Endothelial cell of umbilical vein (primary cell): Measurements from ENCODE around the gene RIMBP2. TPM values are rescaled to one million over a fixed set of nuclear protein-coding genes. Genes with fewer than 3 reads are reported as not detected.

Experiments
- BruUV-seq: library from RNA; stranded (reverse); fragments of 400-500 nt; replicated peaks from 2 replicates; lab custom pipeline; 2021; lab: Mats Ljungman, UMichigan
- CTCF ChIA-PET: fragments of 300-600, 350-600 bp; sonication (Branson Sonifier 250); formaldehyde crosslinking; loops from one replicate; lab custom pipeline; 2021; ENCODE audit warnings: antibody characterized with exemption, inconsistent platforms; lab: Charles Lee
- POLR2A ChIA-PET: fragments of 300-600, 350-600 bp; sonication (Branson Sonifier 250); formaldehyde crosslinking; loops from one replicate; lab custom pipeline; 2021; ENCODE audit warnings: antibody characterized with exemption, inconsistent platforms; lab: Charles Lee
- DNase-seq: peaks from one replicate; pipeline ENCODE4 v3.0.0-alpha.2; 2011; ENCODE audit warnings: low read depth, low spot score
- FAIRE-seq: peaks from 2 replicates; lab custom pipeline; 2011; peaks lifted over from hg19 to GRCh38; lab: Jason Lieb, UNC
- H2AFZ ChIP-seq: 2 replicates; pipeline ENCODE4 v1.6.0; 2012; ENCODE audit warnings: low read depth, low read length, control low read depth, inconsistent platforms
- H3K27ac ChIP-seq: 2 replicates; pipeline ENCODE4 v1.5.1; 2011; ENCODE audit warnings: low read depth, mild to moderate bottlenecking, control low read depth, low read length, moderate library complexity; ENCODE audit not compliant: insufficient read depth
- H3K27me3 ChIP-seq, 2 experiments: 2 replicates each; pipeline versions ENCODE4 v1.6.0 to v1.6.1; 2011; ENCODE audit warnings: low read length in 2 of 2, mixed read lengths in 1 of 2; ENCODE audit not compliant: control insufficient read depth in 2 of 2, insufficient read depth in 2 of 2
- H3K36me3 ChIP-seq, 2 experiments: 2 replicates in 1 of 2; 3 replicates in 1 of 2; pipeline ENCODE4 v1.5.1; 2011; ENCODE audit warnings: low read length in 2 of 2, mild to moderate bottlenecking in 1 of 2, moderate library complexity in 1 of 2; ENCODE audit not compliant: control insufficient read depth in 2 of 2, insufficient read depth in 2 of 2; ENCODE audit errors: extremely low read depth in 1 of 2
- H3K4me1 ChIP-seq: 3 replicates; pipeline ENCODE4 v1.5.1; 2011; ENCODE audit warnings: mild to moderate bottlenecking, low read length; ENCODE audit not compliant: control insufficient read depth, insufficient read depth; ENCODE audit errors: extremely low read depth
- H3K4me2 ChIP-seq: 2 replicates; pipeline ENCODE4 v1.6.1; 2011; ENCODE audit warnings: low read length, control low read depth, mixed read lengths; ENCODE audit not compliant: insufficient read depth
- H3K4me3 ChIP-seq, 3 experiments: fragments of 200-600 bp in 1 of 3; sonication (generic), shearing (Covaris generic) in 1 of 3; replicated peaks in 1 of 3; 2 replicates each; pipeline ENCODE4 v1.5.1; 2011 to 2016; ENCODE audit warnings: control low read depth in 3 of 3, low read length in 3 of 3, mild to moderate bottlenecking in 2 of 3, inconsistent platforms in 1 of 3, low read depth in 1 of 3, moderate library complexity in 1 of 3; ENCODE audit not compliant: insufficient read depth in 1 of 3
- H3K79me2 ChIP-seq: 2 replicates; pipeline ENCODE4 v1.6.0; 2012; ENCODE audit warnings: low read length, inconsistent platforms; ENCODE audit not compliant: control insufficient read depth, insufficient read depth
- H3K9ac ChIP-seq: replicated peaks from 2 replicates; pipeline ENCODE3; 2011; ENCODE audit warnings: low read length, control low read depth; ENCODE audit not compliant: insufficient read depth; ENCODE audit errors: extremely low read depth
- H3K9me1 ChIP-seq: replicated peaks from 3 replicates; pipeline ENCODE4 v1.6.0; 2011; ENCODE audit warnings: mild to moderate bottlenecking, low read length; ENCODE audit not compliant: control insufficient read depth, insufficient read depth; ENCODE audit errors: extremely low read depth
- H3K9me3 ChIP-seq: replicated peaks from 2 replicates; pipeline ENCODE4 v1.5.1; 2012; ENCODE audit warnings: low read length, inconsistent platforms; ENCODE audit not compliant: control insufficient read depth, insufficient read depth
- H4K20me1 ChIP-seq: replicated peaks from 2 replicates; pipeline ENCODE3; 2011; ENCODE audit warnings: mild to moderate bottlenecking, low read length; ENCODE audit not compliant: control insufficient read depth, insufficient read depth; ENCODE audit errors: extremely low read depth
- EZH2 ChIP-seq: IDR thresholded peaks from 2 replicates; pipeline ENCODE4 v1.6.1; 2012; ENCODE audit warnings: borderline replicate concordance, low read depth, mild to moderate bottlenecking, moderate library complexity, low read length, inconsistent platforms; ENCODE audit not compliant: severe bottlenecking
- FOS ChIP-seq: IDR thresholded peaks from 2 replicates; pipeline ENCODE4 v1.6.1; 2011; ENCODE audit warnings: mild to moderate bottlenecking, low read length, moderate library complexity, borderline replicate concordance; ENCODE audit not compliant: insufficient read depth
- JUN ChIP-seq: IDR thresholded peaks from 2 replicates; pipeline ENCODE4 v1.6.1; 2011; ENCODE audit warnings: borderline replicate concordance, low read depth; ENCODE audit not compliant: insufficient read length, insufficient read depth
- MYC ChIP-seq: IDR thresholded peaks from one replicate; pipeline ENCODE4 v1.6.1; 2011; ENCODE audit warnings: mild to moderate bottlenecking, low read depth, low read length
- POLR2AphosphoS5 ChIP-seq: IDR thresholded peaks from 2 replicates; pipeline ENCODE4 v1.6.1; 2012; ENCODE audit warnings: low read depth, mild to moderate bottlenecking, control low read depth, low read length, moderate library complexity; ENCODE audit not compliant: insufficient read depth
- dilution Hi-C: fragments of 300-500 bp; cut with MboI; formaldehyde crosslinking; loops from one replicate; pipeline ENCODE4 v1.15.0; 2019; ENCODE audit warnings: low sequenced_read_pairs; ENCODE audit not compliant: extremely low pct_ligation_motif_present
- intact Hi-C: fragments of 100-400 bp; cut with micrococcal nuclease; formaldehyde crosslinking; loops from one replicate; pipeline ENCODE4 v1.10.0; 2022
- polyA plus RNA-seq, 4 experiments: library from polyadenylated mRNA; depleted of rRNA in 3 of 4; stranded (reverse) in 3 of 4; unstranded in 1 of 4; fragments of >200 nt; gene quantifications; 2 replicates each; pipeline versions ENCODE4 v1.2.1 to v1.2.3, GENCODE V29; 2011 to 2012; ENCODE audit warnings: missing spikeins in 1 of 4
- total RNA-seq: library from RNA; stranded (reverse); gene quantifications from 2 replicates; pipeline ENCODE4 v1.2.3, GENCODE V29; 2021
- TF ChIP-seq, protein P1 (sequence below): IDR thresholded peaks from 2 replicates; pipeline ENCODE4 v1.6.1; 2011; ENCODE audit not compliant: insufficient read depth, insufficient read length
- TF ChIP-seq, protein P2 (sequence below), 2 donors: IDR thresholded peaks; 1 replicate in 1 of 2; 2 replicates in 1 of 2; pipeline ENCODE4 v1.5.1; 2011; ENCODE audit warnings: low read length in 2 of 2, mild to moderate bottlenecking in 2 of 2, moderate library complexity in 2 of 2, control low read depth in 1 of 2, inconsistent platforms in 1 of 2, low read depth in 1 of 2; ENCODE audit not compliant: insufficient read depth in 1 of 2; ENCODE audit errors: extremely low read depth in 1 of 2

RIMBP2 gene
- total and polyA plus RNA-seq, 2 donors (not counting 3 experiments of a cell fraction or from before 2014, with no cell fraction given) = 0.04 TPM; not detected in 1

DNA sequence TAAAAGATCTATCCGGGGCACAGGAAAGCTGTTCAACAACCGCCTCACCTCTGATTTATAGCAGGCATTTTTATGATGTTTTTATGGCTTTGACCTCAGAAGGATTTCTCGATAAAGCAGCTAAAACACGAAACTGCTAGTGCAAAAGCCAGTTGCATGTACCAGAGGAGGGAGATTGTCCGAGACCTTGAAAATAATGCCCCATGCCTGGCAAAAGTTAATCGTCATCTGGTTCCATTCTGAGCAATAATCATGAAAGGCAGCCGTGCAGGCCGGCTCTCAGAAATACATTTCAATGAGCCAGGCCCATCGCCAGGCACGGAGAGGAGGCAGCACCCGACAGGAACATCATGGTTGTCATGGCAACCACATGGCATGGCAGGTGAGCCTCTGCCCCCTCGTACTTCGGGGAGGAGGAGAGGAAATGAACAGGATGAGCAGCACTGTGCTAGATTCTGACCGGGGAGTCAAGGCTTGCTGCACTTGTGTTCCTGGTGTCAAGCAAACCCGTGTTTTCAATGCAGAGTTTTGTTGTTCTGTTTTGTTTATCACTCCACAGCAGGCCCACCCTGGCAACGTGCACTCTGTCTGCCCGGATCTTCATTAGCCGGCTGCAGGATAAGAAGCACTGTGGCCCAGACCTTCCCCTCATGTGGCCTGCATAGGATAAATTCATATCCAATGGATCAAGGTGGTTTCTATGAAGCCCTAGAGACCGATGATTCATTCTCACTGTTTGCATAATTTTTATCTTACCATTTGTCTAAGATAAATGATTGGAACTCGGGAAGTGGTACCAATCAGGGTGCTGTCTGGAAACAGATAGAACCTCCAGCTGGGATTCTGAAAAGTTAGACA is 160.2 kb downstream of the RIMBP2 start:
- Histone ChIP-seq H3K9me1 (no peaks in the 10 kb centered on the region), H3K36me3 (no peaks in the 10 kb centered on the region), H3K4me2 (no peak overlapping the region), H3K9ac (no peak overlapping the region), H2AFZ (no peak overlapping the region), H3K4me1 (no peaks in the 10 kb centered on the region), H4K20me1 (no peaks in the 10 kb centered on the region), H3K27me3 (no peaks in the 10 kb centered on the region), H3K79me2 (no peaks in the 10 kb centered on the region), H3K9me3 (peaks cover 2% of the 10 kb centered on the region), H3K4me3 (no peak overlapping the region), H3K27ac (no peak overlapping the region)
- CTCF ChIA-PET = no interaction called here
- intact Hi-C loops = no loop called here
- FAIRE-seq (no peak), DNase-seq (no peak)
- POLR2A ChIA-PET = no interaction called here
- dilution Hi-C loops = no loop called here
- TF ChIP-seq EZH2 = no peak
- no peak for TF ChIP-seq JUN
- no peak for TF ChIP-seq POLR2AphosphoS5
- TF ChIP-seq FOS = no peak
- no TSS peak for BruUV-seq

DNA sequence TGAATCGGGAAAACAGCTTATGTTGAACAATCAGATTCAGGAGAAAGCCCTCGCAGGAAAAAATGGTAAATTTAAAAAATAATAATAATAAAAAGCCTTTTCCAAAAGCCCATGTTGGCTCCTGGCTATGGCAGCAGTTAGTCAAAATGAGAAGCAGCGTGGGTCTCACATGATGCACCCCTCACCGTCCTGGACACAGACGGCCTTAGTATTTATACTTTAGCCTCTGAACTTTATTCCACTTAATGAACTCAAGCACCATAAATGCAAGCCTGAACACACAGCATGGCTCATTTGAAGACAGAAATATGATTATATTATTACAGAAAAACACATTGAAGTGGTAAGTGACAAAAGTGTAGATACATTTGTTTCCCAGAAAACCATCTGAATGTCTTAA is 160.9 kb downstream of the RIMBP2 start:
- Histone ChIP-seq H3K79me2 (no peaks in the 10 kb centered on the region), H3K4me2 (no peak overlapping the region), H3K9ac (no peak overlapping the region), H4K20me1 (no peaks in the 10 kb centered on the region), H3K27ac (no peak overlapping the region), H3K4me1 (no peaks in the 10 kb centered on the region), H3K4me3 (no peak overlapping the region), H3K36me3 (no peaks in the 10 kb centered on the region), H3K27me3 (no peaks in the 10 kb centered on the region), H2AFZ (no peak overlapping the region), H3K9me3 (peaks cover 3% of the 10 kb centered on the region), H3K9me1 (no peaks in the 10 kb centered on the region)
- ChIA-PET CTCF (no interaction called here), POLR2A (no interaction called here)
- DNase-seq = no peak
- intact Hi-C loops = no loop called here
- BruUV-seq = no TSS peak
- dilution Hi-C loops = no loop called here
- FAIRE-seq = no peak
- TF ChIP-seq MYC (no peak), EZH2 (no peak)
- TF ChIP-seq, protein P1, sequence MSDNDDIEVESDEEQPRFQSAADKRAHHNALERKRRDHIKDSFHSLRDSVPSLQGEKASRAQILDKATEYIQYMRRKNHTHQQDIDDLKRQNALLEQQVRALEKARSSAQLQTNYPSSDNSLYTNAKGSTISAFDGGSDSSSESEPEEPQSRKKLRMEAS = no peak
- TF ChIP-seq, protein P2, sequence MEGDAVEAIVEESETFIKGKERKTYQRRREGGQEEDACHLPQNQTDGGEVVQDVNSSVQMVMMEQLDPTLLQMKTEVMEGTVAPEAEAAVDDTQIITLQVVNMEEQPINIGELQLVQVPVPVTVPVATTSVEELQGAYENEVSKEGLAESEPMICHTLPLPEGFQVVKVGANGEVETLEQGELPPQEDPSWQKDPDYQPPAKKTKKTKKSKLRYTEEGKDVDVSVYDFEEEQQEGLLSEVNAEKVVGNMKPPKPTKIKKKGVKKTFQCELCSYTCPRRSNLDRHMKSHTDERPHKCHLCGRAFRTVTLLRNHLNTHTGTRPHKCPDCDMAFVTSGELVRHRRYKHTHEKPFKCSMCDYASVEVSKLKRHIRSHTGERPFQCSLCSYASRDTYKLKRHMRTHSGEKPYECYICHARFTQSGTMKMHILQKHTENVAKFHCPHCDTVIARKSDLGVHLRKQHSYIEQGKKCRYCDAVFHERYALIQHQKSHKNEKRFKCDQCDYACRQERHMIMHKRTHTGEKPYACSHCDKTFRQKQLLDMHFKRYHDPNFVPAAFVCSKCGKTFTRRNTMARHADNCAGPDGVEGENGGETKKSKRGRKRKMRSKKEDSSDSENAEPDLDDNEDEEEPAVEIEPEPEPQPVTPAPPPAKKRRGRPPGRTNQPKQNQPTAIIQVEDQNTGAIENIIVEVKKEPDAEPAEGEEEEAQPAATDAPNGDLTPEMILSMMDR (IDR thresholded peaks at IDR 0.05; ENCODE audit: extremely low read depth in 1 of 2, insufficient read depth in 1 of 2, low read depth in 1 of 2, low read length in 2 of 2) = no peak
